LNCaP clone FGC (cell line): ENCODE data around the gene NAP1L5.

Experiments used
- DNase-seq: peaks from one replicate; pipeline ENCODE4 v3.0.0-alpha.2; 2011; ENCODE audit warnings: low read depth
- H3K4me3 ChIP-seq: 2 replicates; pipeline ENCODE4 v1.5.1; 2011; ENCODE audit warnings: mild to moderate bottlenecking, low read depth, low read length, control low read depth
- CTCF ChIP-seq: IDR thresholded peaks from 2 replicates; pipeline ENCODE4 v1.5.1; 2012; ENCODE audit warnings: mild to moderate bottlenecking; ENCODE audit not compliant: control insufficient read depth, insufficient read depth; ENCODE audit errors: extremely low read depth

Gene NAP1L5

GRCh38 chr4:88674979-88675378 is 22.6 kb downstream of the NAP1L5 start:
- H3K4me3 ChIP-seq: no peak overlapping the region
- no peak for TF ChIP-seq CTCF
- no peak for DNase-seq

GRCh38 chr4:88674565-88674964 is 23.1 kb downstream of the NAP1L5 start:
- no peak for DNase-seq
- H3K4me3 ChIP-seq: no peak overlapping the region
- no peak for TF ChIP-seq CTCF

- TF ChIP-seq CTCF: no peak
- DNase-seq: no peak
- no peak overlapping the region for H3K4me3 ChIP-seq
Observed at GRCh38 chr4:88673886-88674285, 23.7 kb downstream of the NAP1L5 start.

- H3K4me3 ChIP-seq: no peak overlapping the region
- no peak for DNase-seq
- peak; percentile 71 for TF ChIP-seq CTCF
Observed at GRCh38 chr4:88672987-88673386, 24.6 kb downstream of the NAP1L5 start.

- no peak for TF ChIP-seq CTCF
- no peak overlapping the region for H3K4me3 ChIP-seq
- DNase-seq: no peak
Observed at GRCh38 chr4:88661739-88662138, 35.9 kb downstream of the NAP1L5 start.

DNA sequence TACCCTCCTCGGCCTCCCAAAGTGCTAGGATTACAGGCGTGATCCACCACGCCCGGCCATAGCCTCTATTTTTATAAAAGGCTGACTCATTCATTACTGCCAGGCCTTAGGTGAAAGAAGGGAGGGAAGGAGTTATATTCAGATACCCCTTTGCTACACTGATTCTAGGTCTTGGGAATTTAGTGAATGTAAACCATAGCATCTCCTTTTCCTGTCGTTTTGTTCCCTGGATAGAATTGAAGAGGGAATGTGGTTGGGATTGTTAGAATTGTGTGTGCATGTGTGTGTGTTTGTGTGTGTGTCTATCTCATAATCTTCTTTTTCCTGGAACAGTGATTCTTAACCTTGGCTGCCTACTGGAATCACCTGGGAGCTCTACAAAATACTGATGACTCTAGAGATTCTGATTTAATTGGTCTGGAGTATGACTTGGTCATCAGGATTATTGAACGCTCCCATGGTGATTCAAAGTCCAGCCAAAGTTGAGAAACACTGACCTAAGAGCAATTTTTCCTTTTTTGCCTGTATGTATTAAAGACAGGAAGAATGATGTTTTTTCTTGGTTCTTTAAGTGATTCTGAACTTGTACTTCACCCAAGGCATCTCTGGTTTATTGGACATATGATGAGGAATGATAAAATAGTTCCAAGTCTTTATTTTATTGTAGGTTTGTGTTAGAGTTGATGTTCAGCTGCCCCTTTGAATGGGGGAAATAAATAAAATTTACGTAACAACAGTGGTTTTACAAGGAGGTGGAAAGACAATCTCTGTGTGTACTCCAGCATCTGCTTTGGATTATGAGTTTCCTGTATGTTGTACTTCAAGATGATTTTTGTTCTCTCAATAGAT is 37.0 kb downstream of the NAP1L5 start:
- TF ChIP-seq CTCF: no peak
- no peak overlapping the region for H3K4me3 ChIP-seq
- DNase-seq: no peak

GRCh38 chr4:88659890-88660208 is 37.8 kb downstream of the NAP1L5 start:
- DNase-seq: no peak
- no peak for TF ChIP-seq CTCF
- H3K4me3 ChIP-seq: no peak overlapping the region
